HepG2 (cell line): ENCODE measurements around the gene CISD3. TPM values are rescaled to one million over a fixed set of nuclear protein-coding genes. Genes with fewer than 3 reads are reported as not detected.

Experiments used
- FOSL1 ChIP-seq: sonication (generic); formaldehyde crosslinking; IDR thresholded peaks from 2 replicates; pipeline ENCODE4 v1.9.0; 2021; ENCODE audit warnings: missing genetic modification reagents, borderline replicate concordance
- MAFF ChIP-seq: IDR thresholded peaks from 2 replicates; pipeline ENCODE4 v1.6.1; 2011; ENCODE audit warnings: low read depth, low read length, improper control_type of control experiment
- NFE2L1 ChIP-seq: sonication (generic); formaldehyde crosslinking; IDR thresholded peaks from 2 replicates; pipeline ENCODE4 v1.4.0; 2020; ENCODE audit warnings: missing genetic modification reagents, mild to moderate bottlenecking, borderline replicate concordance
- SIX4 ChIP-seq: sonication (generic); formaldehyde crosslinking; IDR thresholded peaks from 2 replicates; pipeline ENCODE4 v1.4.0; 2020; ENCODE audit warnings: missing genetic modification reagents
- SRY ChIP-seq: sonication (generic); formaldehyde crosslinking; IDR thresholded peaks from 2 replicates; pipeline ENCODE4 v1.8.0; 2022; ENCODE audit warnings: mild to moderate bottlenecking, missing genetic modification reagents
- ZNF12 ChIP-seq: sonication (generic); formaldehyde crosslinking; IDR thresholded peaks from 2 replicates; pipeline ENCODE4 v1.5.0; 2020; ENCODE audit warnings: missing genetic modification reagents
- ZNF546 ChIP-seq: sonication (generic); formaldehyde crosslinking; conservative IDR thresholded peaks from 2 replicates; pipeline ENCODE4 v1.8.1; 2023; ENCODE audit warnings: mild to moderate bottlenecking, missing genetic modification reagents
- ZNF850 ChIP-seq: sonication (generic); formaldehyde crosslinking; conservative IDR thresholded peaks from 2 replicates; pipeline ENCODE4 v1.9.0; 2021; ENCODE audit warnings: mild to moderate bottlenecking, missing genetic modification reagents
- polyA plus RNA-seq, 8 experiments: library from polyadenylated mRNA; depleted of rRNA in 3 of 8; stranded (reverse) in 7 of 8; unstranded in 1 of 8; fragments of >200 nt; fragmentation: Illumina TruSeq in 4 of 8; extraction: Trizol in 4 of 8; gene quantifications; 2 replicates each; pipeline versions ENCODE4 v1.2.1 to v1.2.3, GENCODE V29; 2011 to 2016; ENCODE audit warnings: low read depth in 4 of 8, missing spikeins in 1 of 8, mixed read lengths in 1 of 8; ENCODE audit not compliant: insufficient read depth in 1 of 8
- total RNA-seq, 5 experiments: library from RNA; depleted of rRNA; stranded (reverse); fragments of >200 nt; fragmentation: Illumina TruSeq; extraction: Trizol; gene quantifications; 2 replicates each; pipeline ENCODE4 v1.2.3, GENCODE V29; 2016; ENCODE audit warnings: low read depth in 1 of 5
- TF ChIP-seq, protein P1 (sequence below): sonication (generic); formaldehyde crosslinking; IDR thresholded peaks from 2 replicates; pipeline ENCODE4 v1.5.1; 2020; ENCODE audit warnings: mild to moderate bottlenecking, missing genetic modification reagents, borderline replicate concordance
- TF ChIP-seq, protein P2 (sequence below): sonication (generic); formaldehyde crosslinking; IDR thresholded peaks from 2 replicates; pipeline ENCODE4 v1.4.0; 2020; ENCODE audit warnings: missing genetic modification reagents
- TF ChIP-seq, protein P3 (sequence below): sonication (generic); formaldehyde crosslinking; IDR thresholded peaks from 2 replicates; pipeline ENCODE4 v1.8.1; 2023; ENCODE audit warnings: mild to moderate bottlenecking, missing genetic modification reagents, borderline replicate concordance
- TF ChIP-seq, protein P4 (sequence below), 2 experiments: sonication (generic) in 1 of 2; formaldehyde crosslinking in 1 of 2; IDR thresholded peaks; 2 replicates each; pipeline versions ENCODE4 v1.5.1 to v1.6.1; 2011 to 2020; ENCODE audit warnings: borderline replicate concordance in 1 of 2, low read depth in 1 of 2, low read length in 1 of 2, mild to moderate bottlenecking in 1 of 2, missing genetic modification reagents in 1 of 2, moderate library complexity in 1 of 2
- TF ChIP-seq, protein P5 (sequence below): IDR thresholded peaks from 2 replicates; pipeline ENCODE4 v1.6.1; 2012; ENCODE audit warnings: inconsistent platforms
- TF ChIP-seq, protein P6 (sequence below): sonication (generic); formaldehyde crosslinking; IDR thresholded peaks from 2 replicates; pipeline ENCODE4 v1.4.0; 2020; ENCODE audit warnings: low read depth, missing genetic modification reagents

CISD3 gene
- total and polyA plus RNA-seq, 2 of the 13 experiments (the other 11 are each of a cell fraction or from before 2014, with no cell fraction given): 30.0 to 34.1 TPM

DNA sequence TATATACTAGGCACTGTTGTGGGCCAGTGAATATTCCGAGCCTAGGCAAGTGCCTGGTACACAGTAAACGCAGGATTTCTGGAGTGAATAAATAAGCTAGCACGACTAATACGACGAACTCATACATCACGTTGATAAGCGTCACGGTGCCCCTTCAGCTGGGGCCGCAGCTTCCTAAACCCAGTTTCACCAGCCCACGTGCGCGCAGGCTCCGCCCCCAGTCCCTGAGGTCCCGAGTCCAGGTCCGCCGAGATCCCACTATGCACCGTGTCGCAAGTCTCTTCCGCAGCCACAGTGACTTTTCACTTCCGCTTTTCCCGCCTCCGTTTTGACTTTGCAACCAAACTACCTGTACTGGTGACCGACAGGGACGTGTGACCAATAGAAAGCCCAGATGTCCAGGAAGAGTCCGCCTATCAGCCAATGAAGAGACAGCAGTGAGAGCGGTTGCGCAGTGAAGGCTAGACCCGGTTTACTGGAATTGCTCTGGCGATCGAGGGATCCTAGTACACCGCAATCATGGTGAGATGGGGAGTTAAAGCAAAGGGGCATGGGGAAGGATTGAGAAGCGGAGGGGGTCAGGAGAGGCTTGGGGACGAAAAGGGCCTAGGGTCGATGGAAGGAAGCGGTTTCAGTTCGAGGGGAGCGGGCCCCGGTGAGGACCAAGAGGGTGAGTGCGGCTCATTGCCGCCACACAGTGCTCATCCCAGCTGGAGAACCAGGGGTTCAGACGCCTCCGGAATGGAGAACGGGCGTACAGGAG, 22.3 kb downstream of the CISD3 start, which contains the start of gene PSMB3 (continued):
- TF ChIP-seq MAFF (no peak), ZNF12 (CRISPR knock-in tag) (peak; percentile 35), FOSL1 (0 out of 2 replicates have a peak, but pooled peaks have one; percentile 17), ZNF850 (CRISPR knock-in tag) (no peak), ZNF546 (CRISPR knock-in tag) (no peak; the same call in 1 of the 2 replicates), SIX4 (CRISPR knock-in tag) (peak; percentile 75), NFE2L1 (CRISPR knock-in tag) (no peak; the same call in 1 of the 2 replicates), SRY (CRISPR knock-in tag) (peak; percentile 26)
- TF ChIP-seq, protein P1, sequence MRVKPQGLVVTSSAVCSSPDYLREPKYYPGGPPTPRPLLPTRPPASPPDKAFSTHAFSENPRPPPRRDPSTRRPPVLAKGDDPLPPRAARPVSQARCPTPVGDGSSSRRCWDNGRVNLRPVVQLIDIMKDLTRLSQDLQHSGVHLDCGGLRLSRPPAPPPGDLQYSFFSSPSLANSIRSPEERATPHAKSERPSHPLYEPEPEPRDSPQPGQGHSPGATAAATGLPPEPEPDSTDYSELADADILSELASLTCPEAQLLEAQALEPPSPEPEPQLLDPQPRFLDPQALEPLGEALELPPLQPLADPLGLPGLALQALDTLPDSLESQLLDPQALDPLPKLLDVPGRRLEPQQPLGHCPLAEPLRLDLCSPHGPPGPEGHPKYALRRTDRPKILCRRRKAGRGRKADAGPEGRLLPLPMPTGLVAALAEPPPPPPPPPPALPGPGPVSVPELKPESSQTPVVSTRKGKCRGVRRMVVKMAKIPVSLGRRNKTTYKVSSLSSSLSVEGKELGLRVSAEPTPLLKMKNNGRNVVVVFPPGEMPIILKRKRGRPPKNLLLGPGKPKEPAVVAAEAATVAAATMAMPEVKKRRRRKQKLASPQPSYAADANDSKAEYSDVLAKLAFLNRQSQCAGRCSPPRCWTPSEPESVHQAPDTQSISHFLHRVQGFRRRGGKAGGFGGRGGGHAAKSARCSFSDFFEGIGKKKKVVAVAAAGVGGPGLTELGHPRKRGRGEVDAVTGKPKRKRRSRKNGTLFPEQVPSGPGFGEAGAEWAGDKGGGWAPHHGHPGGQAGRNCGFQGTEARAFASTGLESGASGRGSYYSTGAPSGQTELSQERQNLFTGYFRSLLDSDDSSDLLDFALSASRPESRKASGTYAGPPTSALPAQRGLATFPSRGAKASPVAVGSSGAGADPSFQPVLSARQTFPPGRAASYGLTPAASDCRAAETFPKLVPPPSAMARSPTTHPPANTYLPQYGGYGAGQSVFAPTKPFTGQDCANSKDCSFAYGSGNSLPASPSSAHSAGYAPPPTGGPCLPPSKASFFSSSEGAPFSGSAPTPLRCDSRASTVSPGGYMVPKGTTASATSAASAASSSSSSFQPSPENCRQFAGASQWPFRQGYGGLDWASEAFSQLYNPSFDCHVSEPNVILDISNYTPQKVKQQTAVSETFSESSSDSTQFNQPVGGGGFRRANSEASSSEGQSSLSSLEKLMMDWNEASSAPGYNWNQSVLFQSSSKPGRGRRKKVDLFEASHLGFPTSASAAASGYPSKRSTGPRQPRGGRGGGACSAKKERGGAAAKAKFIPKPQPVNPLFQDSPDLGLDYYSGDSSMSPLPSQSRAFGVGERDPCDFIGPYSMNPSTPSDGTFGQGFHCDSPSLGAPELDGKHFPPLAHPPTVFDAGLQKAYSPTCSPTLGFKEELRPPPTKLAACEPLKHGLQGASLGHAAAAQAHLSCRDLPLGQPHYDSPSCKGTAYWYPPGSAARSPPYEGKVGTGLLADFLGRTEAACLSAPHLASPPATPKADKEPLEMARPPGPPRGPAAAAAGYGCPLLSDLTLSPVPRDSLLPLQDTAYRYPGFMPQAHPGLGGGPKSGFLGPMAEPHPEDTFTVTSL (CRISPR knock-in tag): no peak
- TF ChIP-seq, protein P2, sequence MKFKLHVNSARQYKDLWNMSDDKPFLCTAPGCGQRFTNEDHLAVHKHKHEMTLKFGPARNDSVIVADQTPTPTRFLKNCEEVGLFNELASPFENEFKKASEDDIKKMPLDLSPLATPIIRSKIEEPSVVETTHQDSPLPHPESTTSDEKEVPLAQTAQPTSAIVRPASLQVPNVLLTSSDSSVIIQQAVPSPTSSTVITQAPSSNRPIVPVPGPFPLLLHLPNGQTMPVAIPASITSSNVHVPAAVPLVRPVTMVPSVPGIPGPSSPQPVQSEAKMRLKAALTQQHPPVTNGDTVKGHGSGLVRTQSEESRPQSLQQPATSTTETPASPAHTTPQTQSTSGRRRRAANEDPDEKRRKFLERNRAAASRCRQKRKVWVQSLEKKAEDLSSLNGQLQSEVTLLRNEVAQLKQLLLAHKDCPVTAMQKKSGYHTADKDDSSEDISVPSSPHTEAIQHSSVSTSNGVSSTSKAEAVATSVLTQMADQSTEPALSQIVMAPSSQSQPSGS (CRISPR knock-in tag): peak; percentile 84
- TF ChIP-seq, protein P3, sequence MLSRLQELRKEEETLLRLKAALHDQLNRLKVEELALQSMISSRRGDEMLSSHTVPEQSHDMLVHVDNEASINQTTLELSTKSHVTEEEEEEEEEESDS (CRISPR knock-in tag): no peak
- TF ChIP-seq, protein P4, sequence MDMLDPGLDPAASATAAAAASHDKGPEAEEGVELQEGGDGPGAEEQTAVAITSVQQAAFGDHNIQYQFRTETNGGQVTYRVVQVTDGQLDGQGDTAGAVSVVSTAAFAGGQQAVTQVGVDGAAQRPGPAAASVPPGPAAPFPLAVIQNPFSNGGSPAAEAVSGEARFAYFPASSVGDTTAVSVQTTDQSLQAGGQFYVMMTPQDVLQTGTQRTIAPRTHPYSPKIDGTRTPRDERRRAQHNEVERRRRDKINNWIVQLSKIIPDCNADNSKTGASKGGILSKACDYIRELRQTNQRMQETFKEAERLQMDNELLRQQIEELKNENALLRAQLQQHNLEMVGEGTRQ (IDR thresholded peaks at IDR 0.05; ENCODE audit: low read depth, low read length): peak; percentile 84
- TF ChIP-seq, protein P4 (CRISPR knock-in tag; IDR thresholded peaks at IDR 0.05; ENCODE audit: borderline replicate concordance): peak; percentile 87; the same call in 1 of the 2 replicates
- TF ChIP-seq, protein P5, sequence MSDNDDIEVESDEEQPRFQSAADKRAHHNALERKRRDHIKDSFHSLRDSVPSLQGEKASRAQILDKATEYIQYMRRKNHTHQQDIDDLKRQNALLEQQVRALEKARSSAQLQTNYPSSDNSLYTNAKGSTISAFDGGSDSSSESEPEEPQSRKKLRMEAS: peak; percentile 100
- TF ChIP-seq, protein P6, sequence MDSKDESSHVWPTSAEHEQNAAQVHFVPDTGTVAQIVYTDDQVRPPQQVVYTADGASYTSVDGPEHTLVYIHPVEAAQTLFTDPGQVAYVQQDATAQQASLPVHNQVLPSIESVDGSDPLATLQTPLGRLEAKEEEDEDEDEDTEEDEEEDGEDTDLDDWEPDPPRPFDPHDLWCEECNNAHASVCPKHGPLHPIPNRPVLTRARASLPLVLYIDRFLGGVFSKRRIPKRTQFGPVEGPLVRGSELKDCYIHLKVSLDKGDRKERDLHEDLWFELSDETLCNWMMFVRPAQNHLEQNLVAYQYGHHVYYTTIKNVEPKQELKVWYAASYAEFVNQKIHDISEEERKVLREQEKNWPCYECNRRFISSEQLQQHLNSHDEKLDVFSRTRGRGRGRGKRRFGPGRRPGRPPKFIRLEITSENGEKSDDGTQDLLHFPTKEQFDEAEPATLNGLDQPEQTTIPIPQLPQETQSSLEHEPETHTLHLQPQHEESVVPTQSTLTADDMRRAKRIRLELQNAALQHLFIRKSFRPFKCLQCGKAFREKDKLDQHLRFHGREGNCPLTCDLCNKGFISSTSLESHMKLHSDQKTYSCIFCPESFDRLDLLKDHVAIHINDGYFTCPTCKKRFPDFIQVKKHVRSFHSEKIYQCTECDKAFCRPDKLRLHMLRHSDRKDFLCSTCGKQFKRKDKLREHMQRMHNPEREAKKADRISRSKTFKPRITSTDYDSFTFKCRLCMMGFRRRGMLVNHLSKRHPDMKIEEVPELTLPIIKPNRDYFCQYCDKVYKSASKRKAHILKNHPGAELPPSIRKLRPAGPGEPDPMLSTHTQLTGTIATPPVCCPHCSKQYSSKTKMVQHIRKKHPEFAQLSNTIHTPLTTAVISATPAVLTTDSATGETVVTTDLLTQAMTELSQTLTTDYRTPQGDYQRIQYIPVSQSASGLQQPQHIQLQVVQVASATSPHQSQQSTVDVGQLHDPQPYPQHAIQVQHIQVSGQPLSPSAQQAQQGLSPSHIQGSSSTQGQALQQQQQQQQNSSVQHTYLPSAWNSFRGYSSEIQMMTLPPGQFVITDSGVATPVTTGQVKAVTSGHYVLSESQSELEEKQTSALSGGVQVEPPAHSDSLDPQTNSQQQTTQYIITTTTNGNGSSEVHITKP: peak; percentile 87; the same call in 1 of the 2 replicates
